ENCODE results near the gene TPBG. TPM values are rescaled to one million over a fixed set of nuclear protein-coding genes. Genes with fewer than 3 reads are reported as not detected.

The TPBG gene
- total and polyA plus RNA-seq, 2 of the 4 experiments (the other 2 are of a cell fraction): 19.7 to 71.7 TPM

DNA sequence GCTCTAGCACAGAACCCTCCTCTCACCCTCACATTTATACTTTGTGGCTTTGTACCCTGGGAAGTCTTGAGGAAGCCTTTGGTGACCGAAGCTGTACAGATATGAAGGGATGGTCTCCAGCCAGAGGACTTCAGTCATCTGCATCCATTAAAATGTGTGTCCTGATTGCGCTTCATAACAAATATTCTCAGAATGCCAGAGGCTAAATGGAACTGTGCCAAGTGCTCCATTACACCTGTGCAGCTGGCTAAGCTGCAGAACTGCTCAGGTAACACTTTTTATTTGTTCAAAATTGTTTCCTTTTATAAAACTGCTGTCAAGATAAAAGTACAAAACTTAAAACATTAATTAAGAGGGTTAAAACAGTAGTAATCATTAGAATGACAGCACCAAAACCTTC is 22.3 kb downstream of the TPBG start:
- Histone ChIP-seq H3K18ac (ENCODE audit: low read depth, low read length) (peak overlapping the region; percentile 51; the same call in 1 of the 2 replicates), H2AK5ac (ENCODE audit: low read depth, low read length) (no peak overlapping the region), H4K8ac (ENCODE audit: low read depth in 2 of 2, low read length in 2 of 2) (no peak overlapping the region), H3K36me3 (ENCODE audit: control insufficient read depth, insufficient read depth, low read length) (no peaks in the 10 kb centered on the region), H3K4ac (ENCODE audit: low read depth, low read length) (no peak overlapping the region), H3K23ac (ENCODE audit: low read depth, low read length) (no peak overlapping the region), H4K20me1 (ENCODE audit: insufficient read depth, low read length) (no peaks in the 10 kb centered on the region), H2AFZ (replicated peaks; ENCODE audit: low read length, poor library complexity) (no peak overlapping the region), H3K79me1 (ENCODE audit: low read depth in 1 of 2, low read length in 2 of 2) (peaks cover 3 to 8% of the 10 kb centered on the region in 2 experiments; a peak in 2 of 4 replicates), H2BK20ac (ENCODE audit: low read depth, low read length) (no peak overlapping the region), H2BK5ac (ENCODE audit: low read depth, low read length, poor library complexity, severe bottlenecking) (no peak overlapping the region), H3K9me1 (ENCODE audit: insufficient read depth, low read length) (no peaks in the 10 kb centered on the region), H3K27ac (ENCODE audit: insufficient read depth, low read length) (no peak overlapping the region), H3K9me3 (ENCODE audit: control insufficient read depth, insufficient read depth, low read length) (no peaks in the 10 kb centered on the region), H3K4me3 (ENCODE audit: insufficient read depth, low read depth, low read length) (no peak overlapping the region), H2BK15ac (ENCODE audit: low read depth, low read length) (peak overlapping the region; percentile 5; the same call in 1 of the 3 replicates), H3K56ac (ENCODE audit: extremely low read depth, insufficient read depth, low read length) (no peak overlapping the region), H4K5ac (ENCODE audit: low read depth, low read length) (no peak overlapping the region), H4K91ac (ENCODE audit: insufficient read depth, low read depth, low read length) (no peak overlapping the region), H3K9ac (ENCODE audit: low read depth, low read length) (no peak overlapping the region), H3K4me2 (ENCODE audit: low read depth, low read length) (no peak overlapping the region), H2AK9ac (replicated peaks; ENCODE audit: low read depth, low read length, poor library complexity) (no peak overlapping the region), H3K27me3 (ENCODE audit: control insufficient read depth, insufficient read depth, low read length) (no peaks in the 10 kb centered on the region), H2BK120ac (ENCODE audit: low read depth, low read length) (no peak overlapping the region), H3K4me1 (ENCODE audit: control insufficient read depth, insufficient read depth, low read length) (peaks cover 4% of the 10 kb centered on the region; the same call in 1 of the 2 replicates), H3K14ac (replicated peaks; ENCODE audit: low read depth, low read length) (no peak overlapping the region)
- in situ Hi-C loops (cut with MboI; ENCODE audit: low sequenced_read_pairs) (no loop called here), dilution Hi-C loops (cut with HindIII; ENCODE audit: low sequenced_read_pairs, unreplicated experiment) (no loop called here), intact Hi-C loops (cut with micrococcal nuclease) (no loop called here)
- CTCF ChIA-PET: no interaction called here
- no peak for ATAC-seq (ENCODE audit: low read depth)
- no CpG with 5 or more reads among the region's 2 CpGs for WGBS, 2 experiments (ENCODE audit: extremely low coverage in 2 of 2, insufficient read length in 1 of 2)
- no TSS peak for BruUV-seq (replicated peaks)
- TF ChIP-seq CEBPB (IDR thresholded peaks at IDR 0.05; ENCODE audit: low read depth, low read length) (no peak), MAZ (IDR thresholded peaks at IDR 0.05; ENCODE audit: borderline replicate concordance, low read depth, low read length) (no peak), FOS (IDR thresholded peaks at IDR 0.05; ENCODE audit: low read depth, low read length) (no peak), SMC3 (IDR thresholded peaks at IDR 0.05; ENCODE audit: low read depth, low read length) (no peak), BHLHE40 (IDR thresholded peaks at IDR 0.05; ENCODE audit: low read depth, low read length) (no peak), MXI1 (IDR thresholded peaks at IDR 0.05; ENCODE audit: borderline replicate concordance, low read depth, low read length) (no peak), RCOR1 (IDR thresholded peaks at IDR 0.05; ENCODE audit: insufficient replicate concordance, low read length) (no peak), MAFK (IDR thresholded peaks at IDR 0.05; ENCODE audit: low read depth, low read length) (no peak), RFX5 (IDR thresholded peaks at IDR 0.05; ENCODE audit: low read depth, low read length) (no peak), RAD21 (IDR thresholded peaks at IDR 0.05; ENCODE audit: low read length) (no peak), POLR2A (IDR thresholded peaks at IDR 0.05; ENCODE audit: low read depth, low read length) (no peak), NFE2L2 (IDR thresholded peaks at IDR 0.05; ENCODE audit: low read depth, low read length) (no peak), CHD1 (IDR thresholded peaks at IDR 0.05; ENCODE audit: low read depth, low read length) (no peak), USF2 (IDR thresholded peaks at IDR 0.05; ENCODE audit: low read depth, low read length) (no peak)
- TF ChIP-seq, protein P1, sequence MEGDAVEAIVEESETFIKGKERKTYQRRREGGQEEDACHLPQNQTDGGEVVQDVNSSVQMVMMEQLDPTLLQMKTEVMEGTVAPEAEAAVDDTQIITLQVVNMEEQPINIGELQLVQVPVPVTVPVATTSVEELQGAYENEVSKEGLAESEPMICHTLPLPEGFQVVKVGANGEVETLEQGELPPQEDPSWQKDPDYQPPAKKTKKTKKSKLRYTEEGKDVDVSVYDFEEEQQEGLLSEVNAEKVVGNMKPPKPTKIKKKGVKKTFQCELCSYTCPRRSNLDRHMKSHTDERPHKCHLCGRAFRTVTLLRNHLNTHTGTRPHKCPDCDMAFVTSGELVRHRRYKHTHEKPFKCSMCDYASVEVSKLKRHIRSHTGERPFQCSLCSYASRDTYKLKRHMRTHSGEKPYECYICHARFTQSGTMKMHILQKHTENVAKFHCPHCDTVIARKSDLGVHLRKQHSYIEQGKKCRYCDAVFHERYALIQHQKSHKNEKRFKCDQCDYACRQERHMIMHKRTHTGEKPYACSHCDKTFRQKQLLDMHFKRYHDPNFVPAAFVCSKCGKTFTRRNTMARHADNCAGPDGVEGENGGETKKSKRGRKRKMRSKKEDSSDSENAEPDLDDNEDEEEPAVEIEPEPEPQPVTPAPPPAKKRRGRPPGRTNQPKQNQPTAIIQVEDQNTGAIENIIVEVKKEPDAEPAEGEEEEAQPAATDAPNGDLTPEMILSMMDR (conservative IDR thresholded peaks at IDR 0.05; ENCODE audit: low read depth, low read length): no peak
- TF ChIP-seq, protein P2, sequence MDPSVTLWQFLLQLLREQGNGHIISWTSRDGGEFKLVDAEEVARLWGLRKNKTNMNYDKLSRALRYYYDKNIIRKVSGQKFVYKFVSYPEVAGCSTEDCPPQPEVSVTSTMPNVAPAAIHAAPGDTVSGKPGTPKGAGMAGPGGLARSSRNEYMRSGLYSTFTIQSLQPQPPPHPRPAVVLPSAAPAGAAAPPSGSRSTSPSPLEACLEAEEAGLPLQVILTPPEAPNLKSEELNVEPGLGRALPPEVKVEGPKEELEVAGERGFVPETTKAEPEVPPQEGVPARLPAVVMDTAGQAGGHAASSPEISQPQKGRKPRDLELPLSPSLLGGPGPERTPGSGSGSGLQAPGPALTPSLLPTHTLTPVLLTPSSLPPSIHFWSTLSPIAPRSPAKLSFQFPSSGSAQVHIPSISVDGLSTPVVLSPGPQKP (IDR thresholded peaks at IDR 0.05; ENCODE audit: borderline replicate concordance, low read depth, low read length): no peak
- DNase-seq: no peak
- POLR2A ChIA-PET (ENCODE audit: unreplicated experiment): no interaction called here
